ENCODE results near the gene FYN.

DNA sequence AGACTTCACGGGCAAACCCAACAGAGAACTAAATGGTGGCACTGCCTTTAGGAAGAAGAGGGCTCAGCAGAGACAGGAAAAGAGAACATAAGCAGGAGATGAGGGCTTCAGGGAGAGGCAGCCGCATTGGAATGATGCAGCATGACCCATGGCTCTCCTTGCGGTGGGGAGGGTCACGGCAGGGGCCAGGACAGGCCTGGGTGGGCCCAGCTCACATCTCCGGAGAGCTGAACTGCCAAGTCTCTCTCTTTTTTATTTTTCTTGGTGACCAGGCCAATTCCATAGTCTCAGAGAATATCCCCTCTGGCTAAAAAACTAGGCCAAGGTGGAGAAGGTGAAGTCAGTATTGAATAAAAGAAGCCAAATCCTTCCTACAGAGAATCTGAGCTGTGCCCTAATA lies 190.1 kb downstream of the FYN start:
- TF ChIP-seq, protein P1, sequence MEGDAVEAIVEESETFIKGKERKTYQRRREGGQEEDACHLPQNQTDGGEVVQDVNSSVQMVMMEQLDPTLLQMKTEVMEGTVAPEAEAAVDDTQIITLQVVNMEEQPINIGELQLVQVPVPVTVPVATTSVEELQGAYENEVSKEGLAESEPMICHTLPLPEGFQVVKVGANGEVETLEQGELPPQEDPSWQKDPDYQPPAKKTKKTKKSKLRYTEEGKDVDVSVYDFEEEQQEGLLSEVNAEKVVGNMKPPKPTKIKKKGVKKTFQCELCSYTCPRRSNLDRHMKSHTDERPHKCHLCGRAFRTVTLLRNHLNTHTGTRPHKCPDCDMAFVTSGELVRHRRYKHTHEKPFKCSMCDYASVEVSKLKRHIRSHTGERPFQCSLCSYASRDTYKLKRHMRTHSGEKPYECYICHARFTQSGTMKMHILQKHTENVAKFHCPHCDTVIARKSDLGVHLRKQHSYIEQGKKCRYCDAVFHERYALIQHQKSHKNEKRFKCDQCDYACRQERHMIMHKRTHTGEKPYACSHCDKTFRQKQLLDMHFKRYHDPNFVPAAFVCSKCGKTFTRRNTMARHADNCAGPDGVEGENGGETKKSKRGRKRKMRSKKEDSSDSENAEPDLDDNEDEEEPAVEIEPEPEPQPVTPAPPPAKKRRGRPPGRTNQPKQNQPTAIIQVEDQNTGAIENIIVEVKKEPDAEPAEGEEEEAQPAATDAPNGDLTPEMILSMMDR (IDR thresholded peaks at IDR 0.05; ENCODE audit: low read depth, low read length): no peak
- TF ChIP-seq POLR2A (IDR thresholded peaks at IDR 0.05; ENCODE audit: extremely low read depth, insufficient read length): no peak
- TF ChIP-seq, protein P2, sequence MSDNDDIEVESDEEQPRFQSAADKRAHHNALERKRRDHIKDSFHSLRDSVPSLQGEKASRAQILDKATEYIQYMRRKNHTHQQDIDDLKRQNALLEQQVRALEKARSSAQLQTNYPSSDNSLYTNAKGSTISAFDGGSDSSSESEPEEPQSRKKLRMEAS (IDR thresholded peaks at IDR 0.05; ENCODE audit: low read depth, low read length): no peak
